HepG2 (cell line): ENCODE data around the gene FAM222B. TPM values are rescaled to one million over a fixed set of nuclear protein-coding genes. Genes with fewer than 3 reads are reported as not detected.

Experiments
- ARID5B ChIP-seq: IDR thresholded peaks from 2 replicates; pipeline ENCODE4 v1.4.0; 2020; ENCODE audit warnings: mild to moderate bottlenecking, missing genetic modification reagents
- ELF3 ChIP-seq: IDR thresholded peaks from 2 replicates; pipeline ENCODE4 v1.6.1; 2016; ENCODE audit warnings: missing genetic modification reagents, missing compliant biosample characterization
- FOXM1 ChIP-seq: sonication (generic); formaldehyde crosslinking; IDR thresholded peaks from 2 replicates; pipeline ENCODE4 v1.5.0; 2020; ENCODE audit warnings: missing genetic modification reagents
- HOXA9 ChIP-seq: sonication (generic); formaldehyde crosslinking; IDR thresholded peaks from 2 replicates; pipeline ENCODE4 v1.8.1; 2022; ENCODE audit warnings: missing genetic modification reagents, mild to moderate bottlenecking, moderate library complexity, borderline replicate concordance
- HOXD1 ChIP-seq: sonication (generic); formaldehyde crosslinking; IDR thresholded peaks from 2 replicates; pipeline ENCODE4 v1.5.0; 2020; ENCODE audit warnings: missing genetic modification reagents
- NCOA2 ChIP-seq: sonication (generic); formaldehyde crosslinking; IDR thresholded peaks from 2 replicates; pipeline ENCODE4 v1.8.0; 2022; ENCODE audit warnings: inconsistent platforms
- NFATC3 ChIP-seq: sonication (generic); formaldehyde crosslinking; IDR thresholded peaks from 2 replicates; pipeline ENCODE4 v1.5.1; 2020; ENCODE audit warnings: mild to moderate bottlenecking, missing genetic modification reagents
- RBFOX2 ChIP-seq: fragments of 200-400 bp; formaldehyde crosslinking; IDR thresholded peaks from 2 replicates; pipeline ENCODE4 v1.6.1; 2017; ENCODE audit warnings: low read depth, mild to moderate bottlenecking, low read length
- SOX6 ChIP-seq, 2 experiments: fragments of 450-650 bp in 1 of 2; sonication (generic) in 1 of 2; formaldehyde crosslinking in 1 of 2; IDR thresholded peaks; 2 replicates each; pipeline versions ENCODE4 v1.4.0 to v1.6.1; 2017 to 2020; ENCODE audit warnings: antibody characterized with exemption in 1 of 2, mild to moderate bottlenecking in 1 of 2, missing genetic modification reagents in 1 of 2
- TBX3 ChIP-seq: fragments of 450-650 bp; IDR thresholded peaks from 2 replicates; pipeline ENCODE4 v1.6.1; 2017; ENCODE audit warnings: antibody characterized with exemption, mild to moderate bottlenecking, inconsistent platforms, borderline replicate concordance
- TEAD3 ChIP-seq: optimal IDR thresholded peaks from 2 replicates; pipeline ENCODE3; 2016; ENCODE audit warnings: borderline replicate concordance
- XRCC5 ChIP-seq: fragments of 200-400 bp; formaldehyde crosslinking; optimal IDR thresholded peaks from 2 replicates; pipeline ENCODE3; 2017; ENCODE audit warnings: mild to moderate bottlenecking, low read length
- ZIK1 ChIP-seq: sonication (generic); formaldehyde crosslinking; IDR thresholded peaks from 2 replicates; pipeline ENCODE4 v1.5.0; 2020; ENCODE audit warnings: mild to moderate bottlenecking, low read depth, missing genetic modification reagents, borderline replicate concordance
- ZNF343 ChIP-seq: sonication (generic); formaldehyde crosslinking; IDR thresholded peaks from 2 replicates; pipeline ENCODE4 v1.4.0; 2020; ENCODE audit warnings: mild to moderate bottlenecking, missing genetic modification reagents
- ZNF367 ChIP-seq: sonication (generic); formaldehyde crosslinking; IDR thresholded peaks from 2 replicates; pipeline ENCODE4 v1.4.0; 2020; ENCODE audit warnings: missing genetic modification reagents, borderline replicate concordance
- ZNF556 ChIP-seq: sonication (generic); formaldehyde crosslinking; IDR thresholded peaks from 2 replicates; pipeline ENCODE4 v1.4.0; 2020; ENCODE audit warnings: mild to moderate bottlenecking, missing genetic modification reagents, borderline replicate concordance
- ZNF580 ChIP-seq: IDR thresholded peaks from 2 replicates; pipeline ENCODE4 v1.6.1; 2016; ENCODE audit warnings: low read depth, borderline replicate concordance
- ZNF709 ChIP-seq: sonication (generic); formaldehyde crosslinking; IDR thresholded peaks from 2 replicates; pipeline ENCODE4 v1.5.0; 2020; ENCODE audit warnings: mild to moderate bottlenecking, missing genetic modification reagents
- polyA plus RNA-seq, 8 experiments: library from polyadenylated mRNA; depleted of rRNA in 3 of 8; stranded (reverse) in 7 of 8; unstranded in 1 of 8; fragments of >200 nt; fragmentation: Illumina TruSeq in 4 of 8; extraction: Trizol in 4 of 8; gene quantifications; 2 replicates each; pipeline versions ENCODE4 v1.2.1 to v1.2.3, GENCODE V29; 2011 to 2016; ENCODE audit warnings: low read depth in 4 of 8, missing spikeins in 1 of 8, mixed read lengths in 1 of 8; ENCODE audit not compliant: insufficient read depth in 1 of 8
- total RNA-seq, 5 experiments: library from RNA; depleted of rRNA; stranded (reverse); fragments of >200 nt; fragmentation: Illumina TruSeq; extraction: Trizol; gene quantifications; 2 replicates each; pipeline ENCODE4 v1.2.3, GENCODE V29; 2016; ENCODE audit warnings: low read depth in 1 of 5
- TF ChIP-seq, protein P1 (sequence below): sonication (generic); formaldehyde crosslinking; conservative IDR thresholded peaks from 2 replicates; pipeline ENCODE4 v1.4.0; 2020; ENCODE audit warnings: missing genetic modification reagents
- TF ChIP-seq, protein P2 (sequence below): sonication (generic); formaldehyde crosslinking; IDR thresholded peaks from 2 replicates; pipeline ENCODE4 v1.8.0; 2022; ENCODE audit warnings: mild to moderate bottlenecking, missing genetic modification reagents, moderate library complexity

FAM222B gene
- total and polyA plus RNA-seq, 2 of the 13 experiments (the other 11 are each of a cell fraction or from before 2014, with no cell fraction given), result 3.5 to 7.3 TPM

- TF ChIP-seq, protein P1, sequence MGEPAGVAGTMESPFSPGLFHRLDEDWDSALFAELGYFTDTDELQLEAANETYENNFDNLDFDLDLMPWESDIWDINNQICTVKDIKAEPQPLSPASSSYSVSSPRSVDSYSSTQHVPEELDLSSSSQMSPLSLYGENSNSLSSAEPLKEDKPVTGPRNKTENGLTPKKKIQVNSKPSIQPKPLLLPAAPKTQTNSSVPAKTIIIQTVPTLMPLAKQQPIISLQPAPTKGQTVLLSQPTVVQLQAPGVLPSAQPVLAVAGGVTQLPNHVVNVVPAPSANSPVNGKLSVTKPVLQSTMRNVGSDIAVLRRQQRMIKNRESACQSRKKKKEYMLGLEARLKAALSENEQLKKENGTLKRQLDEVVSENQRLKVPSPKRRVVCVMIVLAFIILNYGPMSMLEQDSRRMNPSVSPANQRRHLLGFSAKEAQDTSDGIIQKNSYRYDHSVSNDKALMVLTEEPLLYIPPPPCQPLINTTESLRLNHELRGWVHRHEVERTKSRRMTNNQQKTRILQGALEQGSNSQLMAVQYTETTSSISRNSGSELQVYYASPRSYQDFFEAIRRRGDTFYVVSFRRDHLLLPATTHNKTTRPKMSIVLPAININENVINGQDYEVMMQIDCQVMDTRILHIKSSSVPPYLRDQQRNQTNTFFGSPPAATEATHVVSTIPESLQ (CRISPR knock-in tag), result no peak
- no peak for TF ChIP-seq NFATC3 (CRISPR knock-in tag)
- 0 out of 2 replicates have a peak, but pooled peaks have one; percentile 41 for TF ChIP-seq ZNF367 (CRISPR knock-in tag)
- TF ChIP-seq XRCC5, result peak; percentile 62
- peak; percentile 64; the same call in 1 of the 2 replicates for TF ChIP-seq ZIK1 (CRISPR knock-in tag)
- peak; percentile 39; the same call in 1 of the 2 replicates for TF ChIP-seq ZNF556 (CRISPR knock-in tag)
- no peak for TF ChIP-seq ZNF709
- TF ChIP-seq FOXM1, result 0 out of 2 replicates have a peak, but pooled peaks have one; percentile 53
- no peak for TF ChIP-seq ZNF343 (CRISPR knock-in tag)
- 0 out of 2 replicates have a peak, but pooled peaks have one; percentile 34 for TF ChIP-seq ELF3 (CRISPR knock-in tag)
- peak; percentile 74 for TF ChIP-seq RBFOX2
- TF ChIP-seq, protein P2, sequence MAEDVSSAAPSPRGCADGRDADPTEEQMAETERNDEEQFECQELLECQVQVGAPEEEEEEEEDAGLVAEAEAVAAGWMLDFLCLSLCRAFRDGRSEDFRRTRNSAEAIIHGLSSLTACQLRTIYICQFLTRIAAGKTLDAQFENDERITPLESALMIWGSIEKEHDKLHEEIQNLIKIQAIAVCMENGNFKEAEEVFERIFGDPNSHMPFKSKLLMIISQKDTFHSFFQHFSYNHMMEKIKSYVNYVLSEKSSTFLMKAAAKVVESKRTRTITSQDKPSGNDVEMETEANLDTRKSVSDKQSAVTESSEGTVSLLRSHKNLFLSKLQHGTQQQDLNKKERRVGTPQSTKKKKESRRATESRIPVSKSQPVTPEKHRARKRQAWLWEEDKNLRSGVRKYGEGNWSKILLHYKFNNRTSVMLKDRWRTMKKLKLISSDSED (CRISPR knock-in tag), result no peak
- 0 out of 2 replicates have a peak, but pooled peaks have one; percentile 40 for TF ChIP-seq NCOA2
- TF ChIP-seq SOX6 (IDR thresholded peaks at IDR 0.05), result no peak
- TF ChIP-seq SOX6 (CRISPR knock-in tag; IDR thresholded peaks at IDR 0.05), result peak; percentile 12; the same call in 1 of the 2 replicates
- TF ChIP-seq TBX3, result no peak
- no peak for TF ChIP-seq HOXA9 (CRISPR knock-in tag)
- 0 out of 2 replicates have a peak, but pooled peaks have one; percentile 65 for TF ChIP-seq ZNF580 (CRISPR knock-in tag)
- no peak for TF ChIP-seq ARID5B (CRISPR knock-in tag)
- TF ChIP-seq TEAD3 (CRISPR knock-in tag), result peak; percentile 21
- TF ChIP-seq HOXD1, result 0 out of 2 replicates have a peak, but pooled peaks have one; percentile 62
These were observed 12.1 kb upstream of the FAM222B start, which contains the start of gene ERAL1 (continued) for GRCh38 chr17:28854457-28855335.
